Activated CD4-positive, alpha-beta T cell treated with anti-CD3 and anti-CD28 coated beads, Interleukin-2, amount 50 U/mL, for 4 hours (primary cell): ENCODE data around the gene CERK.

Experiments
- DNase-seq, 2 experiments: peaks; one replicate each; pipeline ENCODE4 v3.0.0-alpha.2; 2020

CERK gene

GRCh38 chr22:46764140-46764680 lies 26.2 kb upstream of the CERK start:
- DNase-seq: no peak

- DNase-seq: no peak
These were observed 25.1 kb upstream of the CERK start for GRCh38 chr22:46763051-46763705.

GRCh38 chr22:46762238-46763050 lies 24.4 kb upstream of the CERK start, which contains the start of gene TBC1D22A:
TSS of gene TBC1D22A (plus strand) at chr22:46762650. CDS start at chr22:46762787, 137 bp downstream.
- DNase-seq: peak; percentile 93

GRCh38 chr22:46761539-46762237 lies 23.6 kb upstream of the CERK start:
- DNase-seq: no peak

GRCh38 chr22:46761017-46761416 lies 23.0 kb upstream of the CERK start:
- no peak for DNase-seq

GRCh38 chr22:46758867-46759290 lies 20.8 kb upstream of the CERK start:
- DNase-seq: peak in 1 of 2 experiments; percentile 37

GRCh38 chr22:46758121-46758520 lies 20.1 kb upstream of the CERK start:
- DNase-seq: no peak

- DNase-seq: no peak
These were observed 19.1 kb upstream of the CERK start for GRCh38 chr22:46757104-46757503.

- DNase-seq: no peak
These were observed 18.0 kb upstream of the CERK start for GRCh38 chr22:46756097-46756496.

- DNase-seq: no peak
These were observed 17.5 kb upstream of the CERK start for GRCh38 chr22:46755525-46755924.

GRCh38 chr22:46754826-46755225 lies 16.8 kb upstream of the CERK start:
- DNase-seq: no peak

GRCh38 chr22:46754110-46754799 lies 16.2 kb upstream of the CERK start:
- DNase-seq: no peak

GRCh38 chr22:46753761-46754109 lies 15.7 kb upstream of the CERK start:
- DNase-seq: no peak

GRCh38 chr22:46753360-46753759 lies 15.3 kb upstream of the CERK start:
- no peak for DNase-seq

- DNase-seq: no peak
These were observed 14.9 kb upstream of the CERK start for GRCh38 chr22:46752988-46753310.

GRCh38 chr22:46752286-46752987 lies 14.4 kb upstream of the CERK start:
- no peak for DNase-seq

- no peak for DNase-seq
These were observed 12.9 kb upstream of the CERK start for GRCh38 chr22:46750863-46751443.

- DNase-seq: no peak
These were observed 12.4 kb upstream of the CERK start for GRCh38 chr22:46750530-46750800.

- DNase-seq: no peak
These were observed 11.9 kb upstream of the CERK start for GRCh38 chr22:46749682-46750529.

- DNase-seq: peak; percentile 50
These were observed 11.0 kb upstream of the CERK start for GRCh38 chr22:46748908-46749675.
